ENCODE results near the gene INHBA. TPM values are rescaled to one million over a fixed set of nuclear protein-coding genes. Genes with fewer than 3 reads are reported as not detected.

The INHBA gene
- total and polyA plus RNA-seq, 9 of the 15 experiments (the other 6 are each of a cell fraction or from before 2014, with no cell fraction given), result 0.02 to 0.04 TPM; not detected in 7

DNA sequence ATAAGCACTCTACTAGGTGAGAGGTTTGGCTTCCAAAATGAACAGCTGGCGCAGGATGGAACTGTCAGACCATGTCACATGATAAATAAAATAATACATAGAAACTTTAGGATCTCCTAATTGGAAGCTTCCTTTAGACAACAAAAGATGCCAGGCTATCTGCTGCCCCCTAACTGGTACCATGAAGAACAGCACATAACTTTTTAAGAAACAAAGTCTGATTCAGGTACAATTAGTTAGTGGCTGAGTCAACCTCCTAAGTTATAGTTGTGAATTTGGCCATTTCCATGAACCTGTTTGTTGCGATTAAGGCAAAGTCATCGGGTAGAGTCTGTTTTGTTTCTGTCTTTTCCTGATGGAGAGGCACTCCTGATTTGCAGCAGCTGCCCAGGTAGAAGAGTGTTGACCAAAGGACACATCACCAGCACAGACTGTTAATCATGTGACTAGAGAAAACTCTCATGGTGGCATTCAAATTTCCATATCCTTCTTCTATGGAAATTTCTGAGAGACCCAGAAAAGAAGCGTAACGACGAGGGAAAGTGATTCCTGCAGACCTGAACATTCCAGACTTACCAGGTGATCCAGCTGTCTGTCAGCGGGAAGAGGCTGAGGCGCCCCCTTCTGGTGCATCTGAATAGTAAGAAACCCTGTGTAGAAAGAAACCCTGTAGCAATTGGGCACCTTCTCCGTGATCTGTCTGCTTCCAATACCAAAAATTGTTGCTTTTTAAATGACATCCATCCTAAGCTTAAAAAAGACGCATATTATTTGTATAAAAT is 8.6 kb upstream of the INHBA start (continued):
- 0 out of 4 replicates have a peak, but pooled peaks of 1 of the 2 experiments have one; percentile 10 for TF ChIP-seq RAD21 (CRISPR knock-in tag; conservative IDR thresholded peaks at IDR 0.05 in 1 of 2, IDR thresholded peaks at IDR 0.05 in 1 of 2)
- TF ChIP-seq, protein P1, sequence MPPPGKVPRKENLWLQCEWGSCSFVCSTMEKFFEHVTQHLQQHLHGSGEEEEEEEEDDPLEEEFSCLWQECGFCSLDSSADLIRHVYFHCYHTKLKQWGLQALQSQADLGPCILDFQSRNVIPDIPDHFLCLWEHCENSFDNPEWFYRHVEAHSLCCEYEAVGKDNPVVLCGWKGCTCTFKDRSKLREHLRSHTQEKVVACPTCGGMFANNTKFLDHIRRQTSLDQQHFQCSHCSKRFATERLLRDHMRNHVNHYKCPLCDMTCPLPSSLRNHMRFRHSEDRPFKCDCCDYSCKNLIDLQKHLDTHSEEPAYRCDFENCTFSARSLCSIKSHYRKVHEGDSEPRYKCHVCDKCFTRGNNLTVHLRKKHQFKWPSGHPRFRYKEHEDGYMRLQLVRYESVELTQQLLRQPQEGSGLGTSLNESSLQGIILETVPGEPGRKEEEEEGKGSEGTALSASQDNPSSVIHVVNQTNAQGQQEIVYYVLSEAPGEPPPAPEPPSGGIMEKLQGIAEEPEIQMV (tag; conservative IDR thresholded peaks at IDR 0.05; ENCODE audit: low read depth), result no peak

- CTCF ChIA-PET (ENCODE audit: low intra/inter-chr PET ratio), result no interaction called here
- in situ Hi-C loops (cut with MboI), result no loop called here
- Histone ChIP-seq H3K27ac (ENCODE audit: extremely low read depth, low read depth, low read length) (no peak overlapping the region), H3K9me1 (ENCODE audit: control insufficient read depth, insufficient read depth, low read length) (no peaks in the 10 kb centered on the region), H3K27me3 (ENCODE audit: control insufficient read depth in 2 of 2, insufficient read depth in 2 of 2, low read length in 2 of 2) (peaks cover 0 to under 1% of the 10 kb centered on the region in 2 experiments; a peak in 1 of 5 replicates), H3K79me2 (ENCODE audit: control insufficient read depth, insufficient read depth, low read length) (no peaks in the 10 kb centered on the region), H3K4me1 (replicated peaks in 1 of 2; ENCODE audit: control insufficient read depth in 2 of 2, insufficient read depth in 2 of 2, low read length in 2 of 2) (no peaks in the 10 kb centered on the region), H3K36me3 (ENCODE audit: control insufficient read depth, insufficient read depth, low read length) (no peaks in the 10 kb centered on the region), H2AFZ (ENCODE audit: low read depth, low read length) (no peak overlapping the region), H3K9ac (ENCODE audit: insufficient read depth in 1 of 2, low read depth in 2 of 2, low read length in 2 of 2) (no peak overlapping the region), H3K4me2 (ENCODE audit: insufficient read depth, low read length) (no peak overlapping the region), H3K4me3 (no peak overlapping the region), H3K9me3 (replicated peaks; ENCODE audit: control insufficient read depth, insufficient read depth, low read depth, low read length) (no peaks in the 10 kb centered on the region), H4K20me1 (replicated peaks; ENCODE audit: control insufficient read depth, insufficient read depth, low read length) (no peaks in the 10 kb centered on the region)
- 3% methylated on average over 2 of the region's 2 CpGs for WGBS (ENCODE audit: insufficient coverage, low coverage, missing lambda C conversion rate)
- no peak for ATAC-seq
- POLR2A ChIA-PET, result no interaction called here
- no TSS peak for BruUV-seq (replicated peaks)
- intact Hi-C loops (cut with micrococcal nuclease), result loop anchor here (5.0 kb wide), 1 partner anchor 1384 kb away; no protein-coding TSS in a partner anchor
- no peak for FAIRE-seq
- no peak for DNase-seq (ENCODE audit: extremely low read depth in 1 of 4, low spot score in 3 of 4)
- TF ChIP-seq PTTG1 (tag; IDR thresholded peaks at IDR 0.05; ENCODE audit: low read depth), result no peak
- TF ChIP-seq SMARCB1 (IDR thresholded peaks at IDR 0.05; ENCODE audit: insufficient read length, low read depth), result no peak
- TF ChIP-seq PTRF (tag; IDR thresholded peaks at IDR 0.05), result no peak
- no peak for TF ChIP-seq SMARCA5 (IDR thresholded peaks at IDR 0.05)
- no peak for TF ChIP-seq ZBTB9 (CRISPR knock-in tag; IDR thresholded peaks at IDR 0.05)
- no peak for TF ChIP-seq ZNF41 (CRISPR knock-in tag; conservative IDR thresholded peaks at IDR 0.05)
- TF ChIP-seq SIN3B (IDR thresholded peaks at IDR 0.05; ENCODE audit: low read depth), result no peak
- TF ChIP-seq STAT5B (CRISPR knock-in tag; IDR thresholded peaks at IDR 0.05), result no peak
- TF ChIP-seq, protein P2, sequence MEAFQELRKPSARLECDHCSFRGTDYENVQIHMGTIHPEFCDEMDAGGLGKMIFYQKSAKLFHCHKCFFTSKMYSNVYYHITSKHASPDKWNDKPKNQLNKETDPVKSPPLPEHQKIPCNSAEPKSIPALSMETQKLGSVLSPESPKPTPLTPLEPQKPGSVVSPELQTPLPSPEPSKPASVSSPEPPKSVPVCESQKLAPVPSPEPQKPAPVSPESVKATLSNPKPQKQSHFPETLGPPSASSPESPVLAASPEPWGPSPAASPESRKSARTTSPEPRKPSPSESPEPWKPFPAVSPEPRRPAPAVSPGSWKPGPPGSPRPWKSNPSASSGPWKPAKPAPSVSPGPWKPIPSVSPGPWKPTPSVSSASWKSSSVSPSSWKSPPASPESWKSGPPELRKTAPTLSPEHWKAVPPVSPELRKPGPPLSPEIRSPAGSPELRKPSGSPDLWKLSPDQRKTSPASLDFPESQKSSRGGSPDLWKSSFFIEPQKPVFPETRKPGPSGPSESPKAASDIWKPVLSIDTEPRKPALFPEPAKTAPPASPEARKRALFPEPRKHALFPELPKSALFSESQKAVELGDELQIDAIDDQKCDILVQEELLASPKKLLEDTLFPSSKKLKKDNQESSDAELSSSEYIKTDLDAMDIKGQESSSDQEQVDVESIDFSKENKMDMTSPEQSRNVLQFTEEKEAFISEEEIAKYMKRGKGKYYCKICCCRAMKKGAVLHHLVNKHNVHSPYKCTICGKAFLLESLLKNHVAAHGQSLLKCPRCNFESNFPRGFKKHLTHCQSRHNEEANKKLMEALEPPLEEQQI (IDR thresholded peaks at IDR 0.05), result no peak
- no peak for TF ChIP-seq MAZ (CRISPR knock-in tag; conservative IDR thresholded peaks at IDR 0.05 in 1 of 2, IDR thresholded peaks at IDR 0.05 in 1 of 2)
- TF ChIP-seq RUNX1 (IDR thresholded peaks at IDR 0.05; ENCODE audit: low read depth), result no peak
- TF ChIP-seq TFAM (CRISPR knock-in tag; conservative IDR thresholded peaks at IDR 0.05), result no peak
- TF ChIP-seq ZNF586 (CRISPR knock-in tag; conservative IDR thresholded peaks at IDR 0.05), result no peak
Observed at GRCh38 chr7:41710838-41711237, 7.9 kb upstream of the INHBA start.
